Posterior cingulate gyrus (tissue), 11 donors: ENCODE results near the gene KHDRBS1.
"Not testable (repeated sequence)": the region's sequence is repeated elsewhere in the genome, so short reads cannot be mapped to it uniquely, and the experiment has no call there.

Experiments used
- DNase-seq, 10 donors: peaks; one replicate each; pipeline versions ENCODE4 v3.0.0 to v3.0.0-alpha.2; 2020 to 2021; ENCODE audit warnings: mixed read lengths in 3 of 10
- intact Hi-C: fragments of 100-400 bp; cut with DNase I; formaldehyde crosslinking; loops from one replicate; pipeline ENCODE4 v1.15.1; 2023

The KHDRBS1 gene

DNA sequence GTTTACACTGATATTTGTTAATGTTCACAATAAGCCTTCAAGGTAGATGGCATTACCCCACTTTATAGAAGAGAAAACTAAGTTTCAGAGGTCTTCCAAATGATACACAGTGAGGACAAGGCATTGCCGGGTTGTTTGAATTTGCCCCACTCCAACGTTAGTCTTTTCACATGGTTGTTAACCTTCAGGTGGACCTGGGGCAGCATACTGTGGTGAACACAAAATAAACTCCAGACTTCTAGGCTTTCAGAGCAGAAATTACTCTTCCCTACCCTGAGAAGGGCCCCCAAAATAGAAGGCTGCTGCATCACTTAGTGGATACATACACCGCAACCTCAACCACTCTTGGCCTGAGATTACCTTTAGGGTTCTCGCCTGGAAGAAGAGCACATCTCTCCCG is 3.4 kb upstream of the KHDRBS1 start:
- DNase-seq: no peak
- intact Hi-C loops: no loop called here

DNA sequence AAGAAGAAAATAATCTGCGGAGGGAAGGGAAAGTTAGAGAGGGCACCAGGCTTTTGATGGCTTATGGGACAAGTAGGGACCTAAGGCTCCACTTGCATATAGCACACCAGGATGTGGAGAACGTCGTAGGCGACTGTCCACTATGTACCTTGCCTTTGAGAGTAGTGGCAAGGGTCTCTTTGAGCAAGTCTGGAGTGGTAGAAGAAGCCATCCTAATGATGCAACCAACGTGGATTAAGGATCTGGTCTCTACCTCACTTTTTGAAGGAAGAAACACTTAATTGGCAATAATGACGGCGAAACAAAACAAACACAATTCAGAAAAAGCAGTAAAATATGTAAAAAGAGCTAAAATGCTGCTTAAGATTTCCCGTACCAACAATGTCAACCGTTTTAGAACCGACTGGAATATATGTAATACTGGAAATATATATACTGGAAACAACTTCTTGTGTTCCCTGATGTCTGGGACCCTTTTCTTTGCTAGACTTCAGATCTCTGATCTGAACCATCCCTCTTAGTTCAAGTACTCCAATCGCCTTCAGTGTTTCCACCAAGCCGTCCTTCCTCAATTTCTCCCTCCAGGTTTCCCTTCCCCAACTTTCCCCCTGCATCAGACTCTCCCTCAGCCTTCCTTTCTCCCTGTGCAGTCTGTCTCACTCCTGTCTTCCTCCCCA is 821 bp upstream of the KHDRBS1 start:
- intact Hi-C loops: loop anchor here (1.0 to 2.0 kb wide), 2 partner anchors 60 to 75 kb away; partner anchors contain the start of genes PTP4A2 and TMEM39B
- no peak for DNase-seq

DNA sequence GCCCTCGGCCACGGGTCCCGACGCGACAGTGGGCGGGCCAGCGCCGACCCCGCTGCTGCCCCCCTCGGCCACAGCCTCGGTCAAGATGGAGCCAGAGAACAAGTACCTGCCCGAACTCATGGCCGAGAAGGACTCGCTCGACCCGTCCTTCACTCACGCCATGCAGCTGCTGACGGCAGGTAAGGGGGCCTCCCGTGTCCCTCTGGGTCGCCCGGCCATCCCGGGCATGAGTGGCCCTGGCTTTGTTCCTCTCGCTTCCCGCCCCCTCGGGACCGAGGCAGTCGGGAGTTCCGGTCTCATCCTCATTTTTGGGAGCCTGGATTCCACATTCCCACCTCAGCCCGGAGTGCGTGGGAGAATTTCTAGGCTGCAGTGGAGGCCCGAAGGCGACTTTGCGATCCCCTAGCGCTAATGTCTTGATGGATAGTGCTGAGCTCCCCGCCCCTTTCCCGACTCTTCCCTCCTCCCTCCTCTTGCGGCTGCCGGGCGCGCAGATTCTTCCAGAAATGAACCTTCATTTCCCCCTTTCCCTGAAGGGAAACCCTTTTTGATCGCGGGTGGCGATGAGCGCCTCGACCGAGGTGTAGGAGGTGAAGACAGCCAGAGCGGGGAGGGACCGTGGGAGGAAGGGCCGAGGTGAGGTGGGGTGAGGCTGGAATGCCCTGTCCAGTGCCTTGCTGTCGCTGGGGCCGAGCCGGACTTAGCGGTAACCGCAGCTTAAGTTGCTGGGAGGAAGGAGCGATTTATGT is 705 bp downstream of the KHDRBS1 start:
- DNase-seq: peak; percentile 27 to 91 (median 37)
- intact Hi-C loops: no loop called here

DNA sequence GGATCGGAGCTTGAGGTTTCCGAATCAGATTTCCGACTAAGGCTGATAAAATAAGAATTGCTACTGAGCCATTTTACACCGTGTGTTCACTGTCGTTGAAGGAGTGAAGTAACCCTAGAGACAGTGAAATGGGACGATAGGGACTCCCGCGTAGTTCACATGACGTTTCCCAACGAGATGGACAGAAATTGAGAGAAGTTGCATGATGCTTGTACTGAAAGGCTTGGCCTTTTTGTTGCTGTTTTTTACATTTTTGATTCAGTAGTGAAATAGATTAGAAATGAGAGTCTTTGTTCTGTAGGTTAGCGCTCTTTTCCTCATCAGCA is 1.2 kb downstream of the KHDRBS1 start:
- intact Hi-C loops: no loop called here

DNA sequence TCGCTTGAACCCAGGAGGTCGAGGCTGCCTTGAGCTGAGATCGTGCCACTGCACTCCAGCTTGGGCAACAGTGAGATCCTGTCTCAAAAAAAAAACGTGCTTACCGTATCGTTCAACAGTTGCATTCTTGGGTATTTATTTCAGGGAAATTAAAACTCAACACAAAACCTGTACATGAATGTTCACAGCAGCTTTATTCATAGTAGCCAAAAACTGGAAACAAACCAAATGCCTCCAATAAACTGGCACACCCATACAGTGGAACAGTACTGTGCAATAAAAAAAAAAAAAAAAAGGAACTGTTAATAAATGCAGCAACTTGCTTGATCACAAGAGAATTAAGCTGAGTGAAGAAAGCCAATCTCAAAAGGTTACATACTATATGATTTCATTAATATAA is 6.7 kb downstream of the KHDRBS1 start:
- no peak for DNase-seq
- intact Hi-C loops: no loop called here

More for the DNA sequence above, 1.2 kb downstream of the KHDRBS1 start:
- no peak for DNase-seq

DNA sequence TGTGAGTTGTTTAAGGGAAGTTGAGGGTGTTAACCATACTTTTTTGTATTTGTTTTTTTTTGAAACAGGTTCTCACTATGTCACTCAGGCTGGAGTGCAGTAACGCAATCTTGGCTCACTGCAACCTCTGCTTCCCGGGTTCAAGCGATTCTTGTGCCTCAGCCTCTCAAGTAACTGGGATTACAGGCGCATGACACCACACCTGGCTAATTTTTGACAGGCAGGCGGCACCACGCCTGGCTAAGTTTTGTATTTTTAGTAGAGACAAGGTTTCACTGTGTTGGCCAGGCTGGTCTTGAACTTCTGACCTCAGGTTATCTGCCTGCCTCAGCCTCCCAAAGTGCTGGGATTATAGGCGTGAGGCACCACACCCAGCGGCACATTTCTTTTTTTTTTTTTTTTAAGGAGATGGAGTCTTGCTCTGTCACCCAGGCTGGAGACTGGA is 7.9 kb downstream of the KHDRBS1 start:
- intact Hi-C loops, DNase-seq: not testable (repeated sequence)

DNA sequence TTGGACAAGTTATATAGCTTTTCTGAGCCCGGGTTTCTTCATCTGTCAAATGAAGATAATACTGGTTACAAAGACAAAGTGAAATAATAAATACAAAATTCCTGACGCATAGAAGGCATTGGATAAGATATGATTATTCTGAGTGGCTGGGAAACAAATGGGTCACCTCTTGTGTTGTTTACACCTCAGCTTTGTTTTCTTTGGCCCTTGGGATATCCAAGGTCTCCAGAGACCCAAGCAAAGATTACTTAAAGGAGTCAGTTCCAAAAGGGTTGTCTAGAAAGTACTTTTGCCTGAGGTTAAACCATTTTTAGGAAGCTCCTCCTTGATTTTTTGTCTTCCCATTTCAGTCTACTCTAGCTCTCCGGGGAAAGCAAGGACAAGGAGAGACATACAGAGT is 9.7 kb downstream of the KHDRBS1 start:
- intact Hi-C loops: no loop called here
- DNase-seq: no peak

DNA sequence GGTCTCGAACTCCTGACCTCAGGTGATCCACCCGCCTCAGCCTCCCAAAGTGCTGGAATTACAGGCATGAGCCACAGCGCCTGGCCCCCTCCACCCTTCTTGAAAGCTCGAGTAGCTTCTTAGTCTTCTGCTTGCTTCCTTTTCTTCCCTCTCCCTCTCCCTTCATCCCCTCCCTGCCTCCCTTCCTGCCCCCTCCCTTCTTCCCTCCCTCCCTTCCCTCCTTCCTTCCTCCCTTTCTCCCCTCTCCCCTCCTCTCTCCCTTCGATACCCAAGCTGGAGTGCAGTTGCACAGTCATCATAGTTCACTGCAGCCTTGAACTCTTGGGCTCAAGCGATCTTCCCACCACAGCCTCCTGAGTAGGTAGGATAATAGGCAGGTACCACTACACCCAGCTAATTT is 11.8 kb downstream of the KHDRBS1 start:
- intact Hi-C loops: no loop called here
- DNase-seq: no peak

DNA sequence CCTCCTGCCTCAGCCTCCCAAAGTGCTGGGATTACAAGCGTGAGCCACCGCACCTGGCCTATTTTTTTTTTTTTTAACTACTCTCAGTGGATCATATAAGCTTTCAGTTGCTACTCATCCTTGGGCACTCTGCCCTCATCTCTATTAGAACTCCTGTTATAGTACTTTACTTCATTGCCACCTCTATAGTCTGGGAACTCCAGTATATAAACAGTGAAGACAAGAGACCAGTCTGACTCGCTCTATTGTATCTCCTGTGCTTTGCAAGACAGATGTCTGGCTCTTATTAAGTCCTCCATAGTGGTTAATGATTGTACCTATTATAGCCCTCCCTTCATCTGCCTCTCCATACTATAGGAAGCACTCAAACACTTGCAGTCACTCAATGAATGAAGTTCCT is 15.1 kb downstream of the KHDRBS1 start:
- DNase-seq: no peak
- intact Hi-C loops: no loop called here

DNA sequence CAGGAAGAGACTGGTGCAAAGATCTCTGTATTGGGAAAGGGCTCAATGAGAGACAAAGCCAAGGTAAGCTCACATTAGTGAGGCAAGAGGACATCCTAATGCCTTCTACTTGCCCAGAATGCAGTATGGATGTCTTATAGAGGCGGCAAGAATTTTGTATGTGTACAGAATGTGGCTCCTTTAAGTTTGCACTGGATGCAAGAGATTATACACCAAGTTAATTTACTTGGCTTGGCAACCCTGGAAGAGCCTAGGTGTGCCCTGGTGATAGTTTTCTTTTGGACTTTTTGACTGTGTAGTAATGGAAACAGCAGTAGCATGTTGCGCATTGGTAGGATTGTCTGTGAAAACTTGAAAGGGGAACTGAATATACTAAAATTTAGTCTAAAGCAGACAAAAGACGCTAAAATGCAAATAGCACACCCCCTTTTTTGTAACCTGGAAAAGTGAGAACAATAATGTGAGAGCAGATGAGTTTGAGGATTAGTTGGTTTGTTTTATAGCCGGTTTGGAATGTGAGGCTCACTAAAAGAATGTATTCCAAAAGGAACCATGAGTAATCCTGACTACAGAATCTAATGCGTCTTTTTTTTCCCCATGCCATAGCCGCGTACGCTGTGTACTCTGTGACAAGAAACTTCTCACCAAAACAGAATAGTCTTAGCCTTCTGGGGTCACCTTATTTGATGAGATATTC is 18.1 kb downstream of the KHDRBS1 start:
- no peak for DNase-seq
- intact Hi-C loops: no loop called here

DNA sequence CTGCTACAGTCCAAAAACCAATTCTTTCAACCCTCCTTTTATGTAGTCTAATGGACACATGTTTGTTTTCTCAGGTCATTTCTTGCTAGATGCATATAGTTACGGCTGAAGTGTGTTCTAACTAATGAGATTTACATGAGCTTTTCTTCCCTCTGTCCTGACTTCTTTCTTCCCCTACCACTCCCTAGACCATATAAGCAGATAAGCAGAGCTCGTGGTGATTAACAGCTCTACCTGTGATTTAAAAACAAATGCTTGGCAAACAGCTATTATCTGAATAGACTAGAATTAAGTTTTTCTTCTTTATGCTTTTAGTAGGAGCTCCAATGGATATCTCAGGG is 18.6 kb downstream of the KHDRBS1 start:
- no peak for DNase-seq
- intact Hi-C loops: no loop called here

DNA sequence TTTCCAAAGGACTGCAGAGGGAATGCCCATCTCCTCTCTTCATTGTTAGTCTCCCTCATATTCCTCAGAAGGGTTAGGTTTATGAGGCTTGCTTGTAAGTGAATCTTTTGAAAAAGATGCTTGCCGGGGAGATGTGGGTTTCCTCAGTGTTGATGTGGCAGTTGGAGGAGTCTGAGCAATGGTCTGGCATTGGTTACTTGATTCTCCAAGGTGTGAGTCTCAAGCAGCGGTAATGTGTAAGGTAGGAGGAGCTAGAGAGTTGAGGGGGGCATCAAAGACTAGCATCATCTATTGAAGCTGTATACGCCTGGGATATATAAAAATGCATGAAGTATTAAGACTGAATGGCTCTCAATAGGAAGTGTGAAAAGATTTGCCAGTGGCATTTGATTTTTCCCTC is 21.5 kb downstream of the KHDRBS1 start:
- DNase-seq: no peak
- intact Hi-C loops: no loop called here

DNA sequence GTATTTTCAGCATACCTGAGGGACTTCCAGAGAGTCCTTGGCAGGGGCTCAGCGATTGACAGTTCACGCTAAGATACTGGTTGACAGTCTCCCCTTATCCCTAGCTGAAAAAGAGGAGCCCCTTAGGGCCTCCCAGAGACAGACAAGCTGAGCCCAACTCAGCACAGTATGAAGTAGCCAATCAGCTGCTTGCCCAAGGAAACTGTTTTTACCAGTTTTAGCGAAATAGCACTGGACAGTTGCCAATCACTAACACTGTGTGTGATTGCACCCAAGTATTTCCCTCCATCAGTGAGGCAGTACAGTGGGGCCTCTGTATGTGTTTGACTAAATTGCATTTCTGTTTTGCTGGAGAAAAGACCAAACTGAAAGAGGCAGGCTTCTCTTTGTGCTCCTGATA is 27.0 kb downstream of the KHDRBS1 start:
- no peak for DNase-seq

DNA sequence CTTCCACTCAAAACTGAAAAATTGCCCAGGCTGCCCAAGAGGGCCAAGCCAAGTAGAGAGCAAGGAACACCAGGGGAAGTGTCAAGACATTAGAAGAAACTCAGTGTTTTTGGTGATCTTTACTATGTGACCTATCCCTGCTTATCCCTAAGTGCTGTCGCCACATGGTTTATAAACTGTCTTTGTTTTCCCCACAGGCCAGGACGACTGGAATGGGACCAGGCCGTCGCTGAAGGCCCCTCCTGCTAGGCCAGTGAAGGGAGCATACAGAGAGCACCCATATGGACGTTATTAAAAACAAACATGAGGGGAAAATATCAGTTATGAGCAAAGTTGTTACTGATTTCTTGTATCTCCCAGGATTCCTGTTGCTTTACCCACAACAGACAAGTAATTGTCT is 28.7 kb downstream of the KHDRBS1 start:
- peak in 1 of 10 donors; percentile 35 for DNase-seq
- intact Hi-C loops: no loop called here

More for the DNA sequence above, 27.0 kb downstream of the KHDRBS1 start:
- intact Hi-C loops: no loop called here

DNA sequence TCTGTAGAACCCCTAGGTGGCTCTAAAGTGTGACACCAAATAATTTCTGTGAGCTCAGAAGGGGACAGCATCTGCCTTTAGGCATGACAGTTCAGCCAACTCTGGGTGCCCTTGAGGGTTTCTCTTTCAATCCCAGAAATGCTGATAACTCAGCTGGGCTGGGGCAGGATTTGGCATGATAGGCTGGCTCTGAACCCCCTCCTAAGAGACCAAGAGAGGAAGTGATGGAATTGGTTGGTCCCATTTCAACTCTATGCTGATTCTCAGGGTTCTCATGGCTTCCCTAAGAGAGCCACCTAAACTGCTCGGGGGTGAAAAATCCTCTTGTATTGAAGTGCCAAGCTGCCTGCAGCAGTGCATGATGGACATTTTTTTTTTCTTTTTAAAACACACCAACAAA is 30.6 kb downstream of the KHDRBS1 start:
- no peak for DNase-seq
- intact Hi-C loops: no loop called here

DNA sequence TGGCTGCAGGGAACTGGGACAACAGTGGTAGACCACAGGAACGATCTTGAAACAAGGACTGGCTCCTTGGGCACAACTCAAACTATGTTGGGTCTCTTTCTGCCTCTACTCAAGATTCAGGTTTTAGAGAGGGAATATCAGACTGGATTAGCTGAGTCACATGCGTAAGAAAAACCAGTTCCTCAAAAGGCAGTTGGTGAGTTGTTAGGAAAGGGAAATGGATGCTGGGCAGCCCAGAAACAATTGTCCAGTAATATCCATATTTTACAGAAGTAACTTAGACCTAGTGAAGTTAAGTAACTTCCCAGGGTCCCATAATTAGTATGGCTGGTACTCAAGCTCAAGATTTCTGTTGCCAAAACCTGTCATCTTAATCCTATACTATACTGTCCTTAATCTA is 32.1 kb downstream of the KHDRBS1 start:
- intact Hi-C loops: no loop called here
- no peak for DNase-seq

DNA sequence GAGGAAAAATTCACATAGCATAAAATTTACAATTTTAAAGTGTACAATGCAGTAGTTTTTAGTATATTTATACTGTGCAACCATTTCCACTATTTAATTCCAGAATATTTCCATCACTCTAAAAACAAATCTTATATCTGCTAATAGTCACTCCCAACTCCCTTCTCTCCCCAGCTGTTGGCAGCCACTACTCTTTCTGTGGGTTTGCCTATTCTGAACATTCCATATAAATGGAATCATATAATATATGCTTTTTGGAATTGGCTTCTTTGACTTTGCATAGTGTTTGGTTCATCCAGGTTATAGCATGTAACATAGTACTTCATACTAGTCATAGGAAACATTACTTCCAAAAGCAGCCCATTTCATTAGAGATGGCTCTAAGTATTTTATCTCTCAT is 34.0 kb downstream of the KHDRBS1 start:
- no peak for DNase-seq
- intact Hi-C loops: no loop called here

DNA sequence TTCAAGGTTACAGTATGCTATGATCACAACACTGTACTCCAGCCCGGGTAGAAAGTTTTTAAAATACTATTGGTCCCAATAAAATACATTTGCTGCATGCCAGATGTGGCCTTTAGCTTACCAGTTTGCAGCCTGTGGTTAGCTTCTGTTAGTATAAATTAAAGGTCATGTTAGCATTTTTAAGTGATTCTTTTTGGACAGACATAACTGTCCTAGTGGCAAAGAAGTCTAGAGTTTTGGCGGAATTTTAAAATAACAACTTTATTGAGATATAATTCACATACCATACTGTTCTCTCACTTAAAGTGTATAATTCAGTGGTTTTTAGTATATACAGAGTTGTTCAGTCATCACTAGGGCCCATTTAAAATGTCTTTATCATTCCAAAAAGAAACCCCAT is 34.8 kb downstream of the KHDRBS1 start:
- intact Hi-C loops: no loop called here
- no peak for DNase-seq

DNA sequence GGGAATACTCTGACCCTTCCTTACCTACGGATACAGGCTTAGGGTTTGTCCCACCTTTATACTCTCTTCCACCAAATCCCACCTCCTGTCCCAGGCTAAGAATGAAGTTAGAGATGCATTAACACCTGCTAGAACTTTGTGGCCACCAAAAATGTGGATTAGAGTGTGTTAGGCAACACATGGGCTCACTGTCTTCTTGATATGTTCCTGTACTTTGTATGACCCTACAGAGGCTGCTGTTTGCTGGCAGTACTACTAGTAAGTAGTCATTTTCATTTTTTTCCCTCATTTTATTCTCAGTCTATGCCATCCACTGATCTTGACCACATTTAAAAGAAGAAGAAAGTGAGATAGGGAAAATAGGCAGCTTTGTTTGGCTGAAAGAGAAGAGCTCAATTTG is 38.0 kb downstream of the KHDRBS1 start:
- intact Hi-C loops: no loop called here
- no peak for DNase-seq

DNA sequence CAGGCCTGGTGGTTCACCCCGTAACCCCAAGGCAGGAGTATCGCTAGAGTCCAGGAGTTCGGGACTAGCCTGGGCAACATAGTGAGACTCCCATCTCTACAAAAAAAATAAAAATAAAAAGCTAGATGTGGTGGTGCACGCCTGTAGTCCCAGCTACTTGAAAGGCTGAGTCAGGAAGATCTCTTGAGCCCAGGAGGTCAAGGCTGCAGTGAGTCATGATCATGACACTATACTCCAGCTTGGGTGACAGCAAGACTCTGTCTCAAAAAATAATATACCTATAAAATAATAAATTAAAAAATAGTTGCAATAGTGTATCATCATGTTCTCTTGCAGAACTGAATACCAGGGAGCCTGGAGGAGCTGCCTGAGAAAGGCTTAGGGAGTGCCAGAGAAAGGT is 39.2 kb downstream of the KHDRBS1 start:
- intact Hi-C loops: no loop called here
- DNase-seq: no peak

DNA sequence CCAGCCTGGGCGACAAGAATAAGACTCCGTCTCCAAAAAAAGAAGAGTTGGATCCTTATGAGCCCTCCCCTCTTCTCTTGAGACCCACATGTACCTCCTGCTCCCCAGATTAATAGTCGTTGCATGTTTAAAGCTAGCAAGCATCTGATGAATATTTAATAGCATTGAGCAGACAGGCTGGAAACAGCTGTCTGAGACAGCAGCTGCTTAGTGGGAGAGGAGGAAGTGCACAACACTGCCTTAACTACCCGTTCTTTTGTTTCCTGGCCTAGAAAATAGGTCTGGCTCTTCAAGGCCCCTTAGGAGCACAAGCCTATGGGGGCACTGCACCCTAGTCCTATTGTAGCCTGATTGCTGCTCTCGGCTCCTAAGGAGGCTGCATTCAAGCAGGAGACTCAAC is 41.7 kb downstream of the KHDRBS1 start:
- intact Hi-C loops: no loop called here
- DNase-seq: peak in 1 of 10 donors; percentile 6

DNA sequence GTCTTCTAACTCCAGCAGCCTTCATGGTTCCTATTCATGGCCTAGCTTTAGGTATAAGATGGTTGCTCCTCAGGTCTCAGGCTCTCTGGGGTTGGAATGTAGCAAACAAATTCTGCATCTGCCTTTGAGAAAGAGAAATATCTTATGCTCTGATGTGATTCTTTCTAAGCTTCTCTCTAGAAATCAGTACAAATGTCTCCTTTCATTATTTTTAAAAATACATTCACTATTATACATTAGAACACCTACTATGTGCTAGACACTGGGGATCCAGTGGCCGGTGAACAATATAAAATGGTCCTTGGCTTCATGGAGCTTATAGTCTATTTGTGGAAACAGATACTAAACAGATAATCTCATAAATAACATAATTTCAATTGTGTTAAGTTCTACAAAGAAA is 42.9 kb downstream of the KHDRBS1 start:
- intact Hi-C loops: no loop called here
- DNase-seq: no peak
